PC-9 (cell line): ENCODE data around the gene SND1. TPM values are rescaled to one million over a fixed set of nuclear protein-coding genes. Genes with fewer than 3 reads are reported as not detected.

Experiments
- BruUV-seq: library from RNA; stranded (reverse); fragments of 400-500 nt; replicated peaks from 2 replicates; lab custom pipeline; 2021; lab: Mats Ljungman, UMichigan
- CTCF ChIA-PET: fragments of 300-600 bp; sonication (Branson Sonifier 250); formaldehyde crosslinking; loops from one replicate; lab custom pipeline; 2022; ENCODE audit warnings: antibody characterized with exemption; lab: Charles Lee
- POLR2A ChIA-PET: fragments of 300-600 bp; sonication (Branson Sonifier 250); formaldehyde crosslinking; loops from one replicate; lab custom pipeline; 2022; ENCODE audit warnings: antibody characterized with exemption; ENCODE audit not compliant: unreplicated experiment; lab: Charles Lee
- DNase-seq, 2 experiments: peaks; one replicate each; pipeline versions ENCODE4 v3.0.0 to v3.0.0-alpha.2; 2015 to 2022; ENCODE audit warnings: mixed read lengths in 1 of 2
- H2AFZ ChIP-seq: fragments of 200-600 bp; sonication (generic); 2 replicates; pipeline ENCODE4 v1.8.1; 2017; ENCODE audit warnings: antibody characterized with exemption
- H3F3A ChIP-seq: fragments of 200-600 bp; sonication (generic); 2 replicates; pipeline ENCODE4 v1.8.1; 2017; ENCODE audit warnings: antibody characterized with exemption, mild to moderate bottlenecking, low read depth; ENCODE audit not compliant: insufficient read depth
- H3K27ac ChIP-seq: fragments of 200-600 bp; sonication (generic); 2 replicates; pipeline ENCODE4 v1.6.1; 2016; ENCODE audit warnings: mixed run types
- H3K27me3 ChIP-seq: fragments of 200-600 bp; sonication (generic); 2 replicates; pipeline ENCODE4 v1.6.1; 2016; ENCODE audit warnings: low read depth, mixed run types; ENCODE audit not compliant: insufficient read depth
- H3K36me3 ChIP-seq: fragments of 200-600 bp; sonication (generic); 2 replicates; pipeline ENCODE4 v1.6.1; 2016; ENCODE audit warnings: low read depth, mixed run types
- H3K4me1 ChIP-seq: fragments of 200-600 bp; sonication (generic); replicated peaks from 2 replicates; pipeline ENCODE4 v1.6.1; 2016; ENCODE audit warnings: mixed run types; ENCODE audit not compliant: insufficient read depth
- H3K4me2 ChIP-seq: fragments of 200-600 bp; sonication (generic); 2 replicates; pipeline ENCODE4 v1.6.1; 2017; ENCODE audit warnings: mixed run types
- H3K4me3 ChIP-seq: fragments of 200-600 bp; sonication (generic); 2 replicates; pipeline ENCODE4 v1.6.1; 2016; ENCODE audit warnings: mixed run types
- H3K79me2 ChIP-seq: fragments of 200-600 bp; sonication (generic); 2 replicates; pipeline ENCODE4 v1.6.1; 2017; ENCODE audit warnings: low read depth, mixed run types
- H3K9me2 ChIP-seq: fragments of 200-600 bp; sonication (generic); 2 replicates; pipeline ENCODE4 v1.8.1; 2017; ENCODE audit warnings: mild to moderate bottlenecking; ENCODE audit not compliant: insufficient read depth
- H3K9me3 ChIP-seq: fragments of 200-600 bp; sonication (generic); 2 replicates; pipeline ENCODE4 v1.8.1; 2016; ENCODE audit warnings: low read depth; ENCODE audit not compliant: insufficient read depth
- H4K20me1 ChIP-seq: fragments of 200-600 bp; sonication (generic); 2 replicates; pipeline ENCODE4 v1.8.1; 2017; ENCODE audit not compliant: insufficient read depth
- EZH2 ChIP-seq: fragments of 200-600 bp; sonication (generic); IDR thresholded peaks from 2 replicates; pipeline ENCODE4 v1.8.0; 2017; ENCODE audit warnings: antibody characterized with exemption, low read depth
- intact Hi-C: fragments of 100-400 bp; cut with micrococcal nuclease; formaldehyde crosslinking; loops from one replicate; pipeline ENCODE4 v1.10.0; 2022; ENCODE audit not compliant: unreplicated experiment
- total RNA-seq: library from RNA; stranded (reverse); gene quantifications from 2 replicates; pipeline ENCODE4 v1.2.3, GENCODE V29; 2021
- TF ChIP-seq, protein P1 (sequence below): fragments of 200-600 bp; sonication (generic); conservative IDR thresholded peaks from 2 replicates; pipeline ENCODE4 v1.6.1; 2017; ENCODE audit warnings: mixed run types, antibody characterized with exemption, mild to moderate bottlenecking, moderate library complexity

SND1 gene
- total RNA-seq, 1 experiment from 2014 or later = 273 TPM

DNA sequence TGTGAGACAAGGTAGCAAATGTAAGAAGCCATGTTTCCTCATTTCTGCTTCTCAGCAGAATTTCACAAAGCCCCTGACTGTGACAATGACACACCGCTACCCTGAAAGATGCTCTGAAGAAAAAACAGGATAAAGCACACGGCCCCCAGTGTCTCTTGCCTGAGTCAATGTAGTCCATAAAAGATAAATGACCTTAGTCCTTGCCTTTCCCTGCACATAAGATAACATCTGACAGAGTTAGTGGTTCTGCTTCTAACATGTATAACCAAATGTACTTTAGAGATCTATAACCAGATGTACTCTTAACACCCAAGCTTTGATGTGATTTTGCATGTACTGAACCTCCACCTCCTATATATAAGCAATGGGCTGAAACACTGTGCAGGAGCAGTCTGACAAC, 3.0 kb upstream of the SND1 start:
- Histone ChIP-seq H3K9me2 (no peaks in the 10 kb centered on the region), H3K36me3 (peaks cover 9% of the 10 kb centered on the region; the same call in 1 of the 2 replicates), H2AFZ (no peak overlapping the region), H3K4me3 (no peak overlapping the region), H3K4me1 (peaks cover 14% of the 10 kb centered on the region), H4K20me1 (peaks cover 4% of the 10 kb centered on the region), H3F3A (no peaks in the 10 kb centered on the region; the same call in 1 of the 2 replicates), H3K79me2 (peaks cover 20% of the 10 kb centered on the region), H3K4me2 (no peak overlapping the region), H3K27me3 (no peaks in the 10 kb centered on the region), H3K27ac (no peak overlapping the region), H3K9me3 (no peaks in the 10 kb centered on the region)
- no peak for TF ChIP-seq EZH2
- TF ChIP-seq, protein P1, sequence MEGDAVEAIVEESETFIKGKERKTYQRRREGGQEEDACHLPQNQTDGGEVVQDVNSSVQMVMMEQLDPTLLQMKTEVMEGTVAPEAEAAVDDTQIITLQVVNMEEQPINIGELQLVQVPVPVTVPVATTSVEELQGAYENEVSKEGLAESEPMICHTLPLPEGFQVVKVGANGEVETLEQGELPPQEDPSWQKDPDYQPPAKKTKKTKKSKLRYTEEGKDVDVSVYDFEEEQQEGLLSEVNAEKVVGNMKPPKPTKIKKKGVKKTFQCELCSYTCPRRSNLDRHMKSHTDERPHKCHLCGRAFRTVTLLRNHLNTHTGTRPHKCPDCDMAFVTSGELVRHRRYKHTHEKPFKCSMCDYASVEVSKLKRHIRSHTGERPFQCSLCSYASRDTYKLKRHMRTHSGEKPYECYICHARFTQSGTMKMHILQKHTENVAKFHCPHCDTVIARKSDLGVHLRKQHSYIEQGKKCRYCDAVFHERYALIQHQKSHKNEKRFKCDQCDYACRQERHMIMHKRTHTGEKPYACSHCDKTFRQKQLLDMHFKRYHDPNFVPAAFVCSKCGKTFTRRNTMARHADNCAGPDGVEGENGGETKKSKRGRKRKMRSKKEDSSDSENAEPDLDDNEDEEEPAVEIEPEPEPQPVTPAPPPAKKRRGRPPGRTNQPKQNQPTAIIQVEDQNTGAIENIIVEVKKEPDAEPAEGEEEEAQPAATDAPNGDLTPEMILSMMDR = no peak
- ChIA-PET CTCF (no interaction called here), POLR2A (no interaction called here)
- no peak for DNase-seq
- BruUV-seq = no TSS peak
- intact Hi-C loops = no loop called here

DNA sequence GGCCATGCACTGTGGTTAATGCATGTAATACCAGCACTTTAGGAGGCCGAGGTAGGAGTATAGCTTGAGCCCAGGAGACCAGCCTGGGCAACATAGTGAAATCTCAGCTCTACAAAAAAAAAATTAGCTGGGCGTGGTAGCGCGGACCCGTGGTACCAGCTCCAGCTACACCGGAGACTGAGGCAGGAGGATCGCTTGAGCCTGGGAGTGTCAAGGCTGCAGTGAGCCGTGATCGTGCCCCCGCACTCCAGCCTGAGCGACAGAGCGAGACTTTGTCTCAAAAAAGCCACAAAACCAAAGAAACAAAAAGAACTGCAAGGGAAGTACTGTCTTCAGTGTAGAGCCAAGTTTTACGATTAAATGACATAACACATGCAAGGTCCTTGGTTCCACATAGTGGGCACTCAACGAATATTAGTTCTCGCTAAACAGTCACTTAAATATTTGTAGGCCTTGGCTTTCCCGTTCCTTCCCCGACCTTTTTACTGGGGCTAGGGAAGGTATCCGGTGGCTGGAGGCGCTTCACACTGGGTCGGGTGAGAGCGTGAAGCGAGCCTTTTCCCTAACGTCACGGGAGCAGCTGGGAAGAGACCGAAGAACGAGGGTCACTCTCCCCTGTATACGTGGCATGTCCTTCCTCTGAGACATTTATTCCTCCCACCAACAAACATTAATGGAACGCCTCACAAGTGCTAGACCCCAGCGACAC, 993 bp upstream of the SND1 start:
- peak overlapping the region; percentile 96 for H2AFZ ChIP-seq
- POLR2A ChIA-PET = no interaction called here
- BruUV-seq = TSS peak; percentile 98

More for the DNA sequence above, 993 bp upstream of the SND1 start:
- H3K4me2 ChIP-seq = peak overlapping the region; percentile 90
- peaks cover 12% of the 10 kb centered on the region for H3K36me3 ChIP-seq
- H3K9me2 ChIP-seq = no peaks in the 10 kb centered on the region
- no peaks in the 10 kb centered on the region for H3K27me3 ChIP-seq
- DNase-seq = no peak
- peaks cover 27% of the 10 kb centered on the region for H3K4me1 ChIP-seq
- H3K79me2 ChIP-seq = peaks cover 40% of the 10 kb centered on the region
- TF ChIP-seq, protein P1 = no peak
- no peak for TF ChIP-seq EZH2
- no peaks in the 10 kb centered on the region for H3K9me3 ChIP-seq
- peaks cover 24% of the 10 kb centered on the region for H4K20me1 ChIP-seq
- H3K27ac ChIP-seq = peak overlapping the region; percentile 90
- H3K4me3 ChIP-seq = peak overlapping the region; percentile 86
- CTCF ChIA-PET = no interaction called here
- intact Hi-C loops = loop anchor here (1.0 to 5.0 kb wide), 2 partner anchors 66 to 259 kb away; partner anchors contain the start of genes GCC1 and ZNF800
- H3F3A ChIP-seq = no peaks in the 10 kb centered on the region; the same call in 1 of the 2 replicates
